Ovary (tissue), 3 donors: ENCODE measurements around the gene KCNJ8.

Source experiments
- CTCF ChIP-seq, 3 donors: fragments of 450-650 bp in 2 of 3; fragments of 200-600 bp in 1 of 3; IDR thresholded peaks; one replicate each; pipeline versions ENCODE4 v1.5.1 to v1.8.0; 2016 to 2022; ENCODE audit warnings: antibody characterized with exemption in 3 of 3, mild to moderate bottlenecking in 1 of 3
- EP300 ChIP-seq: sonication (generic); formaldehyde crosslinking; IDR thresholded peaks from one replicate; pipeline ENCODE4 v1.6.1; 2017; ENCODE audit warnings: antibody characterized with exemption
- POLR2A ChIP-seq: fragments of 450-650 bp; IDR thresholded peaks from one replicate; pipeline ENCODE4 v1.6.1; 2017; ENCODE audit warnings: antibody characterized with exemption, mild to moderate bottlenecking, moderate library complexity
- donor health status: DM: no; HTN: no; CAD: no.

- TF ChIP-seq CTCF (IDR thresholded peaks at IDR 0.05) (no peak), POLR2A (no peak), EP300 (no peak)
Measured at GRCh38 chr12:21809100-21809499, 34.6 kb upstream of the KCNJ8 start.
